Measurements from ENCODE around the gene GSK3A.

DNA sequence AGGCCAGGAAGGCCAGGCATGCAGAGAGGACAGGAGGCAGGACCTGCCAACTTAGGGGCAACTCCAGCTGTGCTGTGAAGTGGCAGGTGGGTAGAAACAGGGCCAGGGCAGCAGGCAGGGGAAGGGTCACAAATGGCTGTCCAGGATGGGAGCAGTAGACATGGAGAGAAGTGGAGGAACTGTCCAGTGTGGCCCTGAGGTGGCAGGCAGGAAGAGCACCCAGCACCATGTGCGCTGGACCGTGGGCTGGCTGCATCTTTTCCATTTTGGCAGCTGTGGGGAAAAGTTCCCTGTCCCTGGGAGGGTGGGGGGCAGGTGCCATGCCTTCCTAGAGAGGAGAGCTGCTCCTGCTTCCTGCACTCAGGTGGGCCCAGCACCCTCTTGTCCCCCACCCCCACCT, 38.7 kb downstream of the GSK3A start:
- TF ChIP-seq SUZ12 (IDR thresholded peaks at IDR 0.05) (no peak), ARNT (IDR thresholded peaks at IDR 0.05) (no peak)
